ENCODE results near the gene SF3B3. TPM values are rescaled to one million over a fixed set of nuclear protein-coding genes. Genes with fewer than 3 reads are reported as not detected.
A peak's percentile ranks its signal among the peaks of the same experiment; 100 is the strongest.

Gene SF3B3
- total RNA-seq, 1 experiment from 2014 or later, result 133 TPM

DNA sequence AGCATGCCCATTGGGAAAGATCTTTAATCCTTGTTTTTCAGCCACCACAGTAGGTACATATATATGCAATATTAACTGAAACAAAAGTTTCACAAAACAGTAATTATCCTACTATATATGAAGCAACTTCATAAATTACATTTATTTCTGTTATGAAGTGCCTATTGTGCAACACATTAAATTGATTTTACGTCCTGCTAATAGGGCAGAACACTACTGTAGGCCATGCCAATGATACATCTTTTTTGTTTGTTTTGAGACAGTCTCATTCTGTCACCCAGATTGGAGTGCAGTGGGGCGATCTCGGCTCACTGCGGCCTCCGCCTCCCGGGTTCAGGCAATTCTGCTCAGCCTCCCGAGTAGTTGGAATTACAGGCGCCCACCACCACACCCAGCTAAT is 29.1 kb downstream of the SF3B3 start:
- TF ChIP-seq, protein P1, sequence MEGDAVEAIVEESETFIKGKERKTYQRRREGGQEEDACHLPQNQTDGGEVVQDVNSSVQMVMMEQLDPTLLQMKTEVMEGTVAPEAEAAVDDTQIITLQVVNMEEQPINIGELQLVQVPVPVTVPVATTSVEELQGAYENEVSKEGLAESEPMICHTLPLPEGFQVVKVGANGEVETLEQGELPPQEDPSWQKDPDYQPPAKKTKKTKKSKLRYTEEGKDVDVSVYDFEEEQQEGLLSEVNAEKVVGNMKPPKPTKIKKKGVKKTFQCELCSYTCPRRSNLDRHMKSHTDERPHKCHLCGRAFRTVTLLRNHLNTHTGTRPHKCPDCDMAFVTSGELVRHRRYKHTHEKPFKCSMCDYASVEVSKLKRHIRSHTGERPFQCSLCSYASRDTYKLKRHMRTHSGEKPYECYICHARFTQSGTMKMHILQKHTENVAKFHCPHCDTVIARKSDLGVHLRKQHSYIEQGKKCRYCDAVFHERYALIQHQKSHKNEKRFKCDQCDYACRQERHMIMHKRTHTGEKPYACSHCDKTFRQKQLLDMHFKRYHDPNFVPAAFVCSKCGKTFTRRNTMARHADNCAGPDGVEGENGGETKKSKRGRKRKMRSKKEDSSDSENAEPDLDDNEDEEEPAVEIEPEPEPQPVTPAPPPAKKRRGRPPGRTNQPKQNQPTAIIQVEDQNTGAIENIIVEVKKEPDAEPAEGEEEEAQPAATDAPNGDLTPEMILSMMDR (conservative IDR thresholded peaks at IDR 0.05; ENCODE audit: low read depth, low read length), result no peak
- TF ChIP-seq EZH2phosphoT487 (IDR thresholded peaks at IDR 0.05; ENCODE audit: borderline replicate concordance, low read length), result no peak
- no peak for TF ChIP-seq EZH2 (IDR thresholded peaks at IDR 0.05; ENCODE audit: low read length, unreplicated experiment)
- ChIA-PET CTCF (no interaction called here), POLR2A (ENCODE audit: unreplicated experiment) (no interaction called here)
- Histone ChIP-seq H3K9ac (ENCODE audit: low read length) (no peak overlapping the region), H3K36me3 (ENCODE audit: low read depth, low read length) (peaks cover 81% of the 10 kb centered on the region), H3K79me2 (ENCODE audit: low read length) (peaks cover 19% of the 10 kb centered on the region; the same call in 1 of the 2 replicates), H3K4me1 (ENCODE audit: insufficient read depth, low read length) (no peaks in the 10 kb centered on the region), H3K27me3 (ENCODE audit: low read length) (no peaks in the 10 kb centered on the region), H3K9me2 (replicated peaks; ENCODE audit: low read length) (no peaks in the 10 kb centered on the region), H2AFZ (ENCODE audit: low read length) (no peak overlapping the region), H3K9me3 (ENCODE audit: low read length) (no peaks in the 10 kb centered on the region), H3F3A (ENCODE audit: low read length, unreplicated experiment) (no peaks in the 10 kb centered on the region), H4K20me1 (ENCODE audit: low read length) (no peaks in the 10 kb centered on the region), H3K27ac (ENCODE audit: low read length) (no peak overlapping the region), H3K4me2 (ENCODE audit: low read length) (no peak overlapping the region), H3K4me3 (ENCODE audit: low read length) (no peak overlapping the region)
- ATAC-seq (no peak), DNase-seq (no peak)
- intact Hi-C loops (cut with micrococcal nuclease), result no loop called here
- BruUV-seq (replicated peaks), result no TSS peak

DNA sequence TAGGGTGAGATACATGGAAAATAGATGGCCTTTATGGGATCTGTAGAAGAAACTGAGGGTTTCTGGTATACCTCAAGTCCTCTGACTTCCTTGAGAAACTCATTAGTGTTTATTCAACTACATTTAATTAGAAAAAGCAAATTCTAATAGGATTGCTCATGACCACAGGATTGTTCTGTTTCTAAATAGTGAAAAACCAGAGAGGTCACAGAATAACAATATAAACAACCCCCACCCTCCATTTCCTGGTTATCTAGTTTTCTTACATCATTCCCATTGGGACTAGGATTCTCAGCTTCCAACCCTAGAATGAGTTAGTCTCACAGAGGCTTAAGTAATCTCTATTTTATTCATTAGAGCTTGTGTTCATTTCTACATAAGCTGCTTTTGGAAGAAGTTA is 30.0 kb downstream of the SF3B3 start:
- no peaks in the 10 kb centered on the region for H3K27me3 ChIP-seq (ENCODE audit: low read length)
- peaks cover 19% of the 10 kb centered on the region; the same call in 1 of the 2 replicates for H3K79me2 ChIP-seq (ENCODE audit: low read length)
- DNase-seq (no peak), ATAC-seq (peak; percentile 29)
- no peak overlapping the region for H2AFZ ChIP-seq (ENCODE audit: low read length)
- H3K9me3 ChIP-seq (ENCODE audit: low read length), result no peaks in the 10 kb centered on the region
- H4K20me1 ChIP-seq (ENCODE audit: low read length), result no peaks in the 10 kb centered on the region
- peaks cover 81% of the 10 kb centered on the region for H3K36me3 ChIP-seq (ENCODE audit: low read depth, low read length)
- intact Hi-C loops (cut with micrococcal nuclease), result no loop called here
- CTCF ChIA-PET, result no interaction called here
- H3K4me3 ChIP-seq (ENCODE audit: low read length), result no peak overlapping the region
- H3K9ac ChIP-seq (ENCODE audit: low read length), result no peak overlapping the region
- POLR2A ChIA-PET (ENCODE audit: unreplicated experiment), result interaction anchor here (0.6 to 0.7 kb wide), 2 partner anchors 28 to 159 kb away, joined by 3 to 5 read pairs; no protein-coding TSS in a partner anchor
- H3K9me2 ChIP-seq (replicated peaks; ENCODE audit: low read length), result no peaks in the 10 kb centered on the region
- no peaks in the 10 kb centered on the region for H3K4me1 ChIP-seq (ENCODE audit: insufficient read depth, low read length)
- no peak overlapping the region for H3K4me2 ChIP-seq (ENCODE audit: low read length)
- TF ChIP-seq EZH2 (IDR thresholded peaks at IDR 0.05; ENCODE audit: low read length, unreplicated experiment) (no peak), EZH2phosphoT487 (IDR thresholded peaks at IDR 0.05; ENCODE audit: borderline replicate concordance, low read length) (no peak)
- TF ChIP-seq, protein P1 (conservative IDR thresholded peaks at IDR 0.05; ENCODE audit: low read depth, low read length), result no peak
- H3K27ac ChIP-seq (ENCODE audit: low read length), result no peak overlapping the region
- BruUV-seq (replicated peaks), result no TSS peak
- H3F3A ChIP-seq (ENCODE audit: low read length, unreplicated experiment), result no peaks in the 10 kb centered on the region

DNA sequence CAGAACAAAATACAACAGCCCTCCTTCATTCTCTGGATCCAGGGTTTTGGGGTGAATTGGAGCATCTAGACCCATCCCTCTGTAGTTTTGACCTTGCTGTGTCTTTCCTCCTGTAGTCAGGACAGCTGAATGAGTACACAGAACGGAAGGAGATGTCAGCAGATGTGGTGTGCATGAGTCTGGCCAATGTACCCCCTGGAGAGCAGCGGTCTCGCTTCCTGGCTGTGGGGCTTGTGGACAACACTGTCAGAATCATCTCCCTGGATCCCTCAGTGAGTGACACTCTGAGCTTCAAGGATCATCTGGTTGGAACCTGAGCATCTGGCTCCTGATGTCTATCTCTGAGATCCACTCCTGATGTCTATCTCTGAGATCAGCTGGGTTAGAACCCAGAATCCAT is 32.4 kb downstream of the SF3B3 start:
- CTCF ChIA-PET, result no interaction called here
- DNase-seq, result no peak
- H3K4me3 ChIP-seq (ENCODE audit: low read length), result no peak overlapping the region
- H3K9ac ChIP-seq (ENCODE audit: low read length), result no peak overlapping the region
- H3K4me2 ChIP-seq (ENCODE audit: low read length), result no peak overlapping the region
- TF ChIP-seq, protein P1 (conservative IDR thresholded peaks at IDR 0.05; ENCODE audit: low read depth, low read length), result no peak
- TF ChIP-seq EZH2phosphoT487 (IDR thresholded peaks at IDR 0.05; ENCODE audit: borderline replicate concordance, low read length) (no peak), EZH2 (IDR thresholded peaks at IDR 0.05; ENCODE audit: low read length, unreplicated experiment) (no peak)
- H3K36me3 ChIP-seq (ENCODE audit: low read depth, low read length), result peaks cover 74% of the 10 kb centered on the region
- no TSS peak for BruUV-seq (replicated peaks)
- no peaks in the 10 kb centered on the region for H3K9me3 ChIP-seq (ENCODE audit: low read length)
- H3K27ac ChIP-seq (ENCODE audit: low read length), result no peak overlapping the region
- no peaks in the 10 kb centered on the region for H3K9me2 ChIP-seq (replicated peaks; ENCODE audit: low read length)
- no peaks in the 10 kb centered on the region for H3F3A ChIP-seq (ENCODE audit: low read length, unreplicated experiment)
- no peak for ATAC-seq
- H2AFZ ChIP-seq (ENCODE audit: low read length), result no peak overlapping the region
- no peaks in the 10 kb centered on the region for H3K4me1 ChIP-seq (ENCODE audit: insufficient read depth, low read length)
- no peaks in the 10 kb centered on the region for H3K27me3 ChIP-seq (ENCODE audit: low read length)
- peaks cover 16% of the 10 kb centered on the region; the same call in 1 of the 2 replicates for H3K79me2 ChIP-seq (ENCODE audit: low read length)
- POLR2A ChIA-PET (ENCODE audit: unreplicated experiment), result no interaction called here
- no peaks in the 10 kb centered on the region; the same call in 1 of the 2 replicates for H4K20me1 ChIP-seq (ENCODE audit: low read length)
- intact Hi-C loops (cut with micrococcal nuclease), result no loop called here

All from PC-3 (cell line).